OCI-LY7 (cell line): ENCODE data around the gene SIGMAR1. TPM values are rescaled to one million over a fixed set of nuclear protein-coding genes. Genes with fewer than 3 reads are reported as not detected.

ENCODE experiments used
- BruUV-seq: library from RNA; stranded (reverse); fragments of 400-500 nt; replicated peaks from 2 replicates; lab custom pipeline; 2021; lab: Mats Ljungman, UMichigan
- CTCF ChIA-PET: fragments of 300-600 bp; sonication (Branson Sonifier 250); formaldehyde crosslinking; loops from one replicate; lab custom pipeline; 2022; ENCODE audit warnings: antibody characterized with exemption; ENCODE audit not compliant: unreplicated experiment; lab: Charles Lee
- POLR2A ChIA-PET: fragments of 300-600 bp; sonication (Branson Sonifier 250); formaldehyde crosslinking; loops from one replicate; lab custom pipeline; 2022; ENCODE audit warnings: antibody characterized with exemption; lab: Charles Lee
- DNase-seq: peaks from one replicate; pipeline ENCODE4 v3.0.0-alpha.2; 2015; ENCODE audit warnings: low spot score
- H2AFZ ChIP-seq: fragments of 200-600 bp; sonication (generic), shearing (Covaris generic); 2 replicates; pipeline ENCODE4 v1.6.1; 2014; ENCODE audit warnings: mild to moderate bottlenecking, antibody characterized with exemption, low read length, moderate library complexity
- H3K27ac ChIP-seq: fragments of 200-600 bp; sonication (generic); 2 replicates; pipeline ENCODE4 v1.5.1; 2014; ENCODE audit warnings: mixed run types, low read depth, mild to moderate bottlenecking, moderate library complexity, low read length, inconsistent platforms; ENCODE audit not compliant: poor library complexity, severe bottlenecking
- H3K36me3 ChIP-seq: fragments of 200-600 bp; sonication (generic); 2 replicates; pipeline ENCODE4 v1.6.1; 2014; ENCODE audit warnings: mild to moderate bottlenecking, antibody characterized with exemption, low read length, moderate library complexity, mixed read lengths; ENCODE audit not compliant: insufficient read depth
- H3K4me1 ChIP-seq: fragments of 200-600 bp; sonication (generic); 2 replicates; pipeline ENCODE4 v1.5.1; 2014; ENCODE audit warnings: mild to moderate bottlenecking, low read length; ENCODE audit not compliant: insufficient read depth, poor library complexity, severe bottlenecking
- H3K4me2 ChIP-seq: fragments of 200-600 bp; sonication (generic); 2 replicates; pipeline ENCODE4 v1.6.1; 2014; ENCODE audit warnings: mild to moderate bottlenecking, low read length
- H3K4me3 ChIP-seq: fragments of 200-600 bp; sonication (generic); 2 replicates; pipeline ENCODE4 v1.5.1; 2014; ENCODE audit warnings: mild to moderate bottlenecking, low read depth, low read length; ENCODE audit not compliant: poor library complexity, severe bottlenecking
- H3K79me2 ChIP-seq: fragments of 200-600 bp; sonication (generic); 2 replicates; pipeline ENCODE4 v1.6.1; 2016; ENCODE audit warnings: low read depth, mild to moderate bottlenecking, low read length, moderate library complexity, mixed read lengths; ENCODE audit not compliant: insufficient read depth
- H3K9me2 ChIP-seq: fragments of 200-600 bp; sonication (generic); 2 replicates; pipeline ENCODE4 v1.6.1; 2016; ENCODE audit warnings: mild to moderate bottlenecking, low read length, mixed read lengths; ENCODE audit not compliant: insufficient read depth
- H3K9me3 ChIP-seq: fragments of 200-600 bp; sonication (generic); 2 replicates; pipeline ENCODE4 v1.6.1; 2014; ENCODE audit warnings: mild to moderate bottlenecking, mixed run types, low read length, mixed read lengths
- H4K20me1 ChIP-seq: fragments of 200-600 bp; sonication (generic); 2 replicates; pipeline ENCODE4 v1.6.1; 2014; ENCODE audit warnings: mild to moderate bottlenecking, antibody characterized with exemption, low read length, moderate library complexity, mixed read lengths; ENCODE audit not compliant: insufficient read depth
- CTCF ChIP-seq: fragments of 200-600 bp; sonication (generic); conservative IDR thresholded peaks from 2 replicates; pipeline ENCODE4 v1.5.1; 2014; ENCODE audit warnings: mild to moderate bottlenecking, antibody characterized with exemption, low read length, moderate library complexity, mixed read lengths
- EZH2phosphoT487 ChIP-seq: fragments of 200-600 bp; sonication (generic); IDR thresholded peaks from 2 replicates; pipeline ENCODE4 v1.6.1; 2018; ENCODE audit warnings: low read depth, borderline replicate concordance, mild to moderate bottlenecking, mixed run types, antibody characterized with exemption, low read length, moderate library complexity, mixed read lengths
- intact Hi-C: fragments of 100-400 bp; cut with micrococcal nuclease; formaldehyde crosslinking; loops from one replicate; pipeline ENCODE4 v1.10.0; 2022; ENCODE audit not compliant: unreplicated experiment
- total RNA-seq, 2 experiments: library from RNA; depleted of rRNA in 1 of 2; stranded (reverse); fragments of >200 nt in 1 of 2; shearing (Covaris generic) in 1 of 2; gene quantifications; 2 replicates each; pipeline ENCODE4 v1.2.3, GENCODE V29; 2014 to 2022

The SIGMAR1 gene
- total RNA-seq, 2 experiments from 2014 or later, result 103 to 110 TPM

GRCh38 chr9:34607331-34607730 is 30.3 kb downstream of the SIGMAR1 start:
- no TSS peak for BruUV-seq
- Histone ChIP-seq H3K4me3 (no peak overlapping the region), H3K9me2 (no peaks in the 10 kb centered on the region), H2AFZ (no peak overlapping the region), H3K4me2 (no peak overlapping the region), H3K4me1 (peaks cover 13% of the 10 kb centered on the region), H3K9me3 (no peaks in the 10 kb centered on the region), H3K36me3 (peaks cover 10% of the 10 kb centered on the region; the same call in 1 of the 2 replicates), H3K79me2 (peaks cover 11% of the 10 kb centered on the region; the same call in 1 of the 2 replicates), H4K20me1 (no peaks in the 10 kb centered on the region), H3K27ac (no peak overlapping the region)
- TF ChIP-seq EZH2phosphoT487, result no peak
- no peak for TF ChIP-seq CTCF
- ChIA-PET CTCF (no interaction called here), POLR2A (no interaction called here)
- intact Hi-C loops, result no loop called here
- no peak for DNase-seq

- POLR2A ChIA-PET, result interaction anchor here (0.5 kb wide), 1 partner anchor 436 kb away, joined by 4 read pairs; no protein-coding TSS in a partner anchor
- H4K20me1 ChIP-seq, result no peaks in the 10 kb centered on the region
- H3K4me3 ChIP-seq, result no peak overlapping the region
- H3K9me3 ChIP-seq, result no peaks in the 10 kb centered on the region
- H3K4me1 ChIP-seq, result peaks cover 11% of the 10 kb centered on the region
- BruUV-seq, result no TSS peak
- H3K4me2 ChIP-seq, result no peak overlapping the region
- CTCF ChIA-PET, result interaction anchor here (0.8 kb wide), 1 partner anchor 40 kb away, joined by 3 read pairs; no protein-coding TSS in a partner anchor
- peaks cover 11% of the 10 kb centered on the region; the same call in 1 of the 2 replicates for H3K79me2 ChIP-seq
- no peak overlapping the region for H2AFZ ChIP-seq
- intact Hi-C loops, result no loop called here
- peaks cover 10% of the 10 kb centered on the region; the same call in 1 of the 2 replicates for H3K36me3 ChIP-seq
- no peak for DNase-seq
- TF ChIP-seq CTCF, result no peak
- no peak for TF ChIP-seq EZH2phosphoT487
- no peaks in the 10 kb centered on the region for H3K9me2 ChIP-seq
- H3K27ac ChIP-seq, result no peak overlapping the region
Measured at GRCh38 chr9:34606905-34607304, 30.7 kb downstream of the SIGMAR1 start.

GRCh38 chr9:34606190-34606589 is 31.4 kb downstream of the SIGMAR1 start:
- Histone ChIP-seq H3K9me3 (no peaks in the 10 kb centered on the region), H3K4me3 (no peak overlapping the region), H3K9me2 (no peaks in the 10 kb centered on the region), H3K36me3 (peaks cover 10% of the 10 kb centered on the region; the same call in 1 of the 2 replicates), H2AFZ (no peak overlapping the region), H3K4me1 (peaks cover 9% of the 10 kb centered on the region), H3K4me2 (no peak overlapping the region), H3K79me2 (peaks cover 7% of the 10 kb centered on the region; the same call in 1 of the 2 replicates), H3K27ac (no peak overlapping the region), H4K20me1 (no peaks in the 10 kb centered on the region)
- no TSS peak for BruUV-seq
- no peak for DNase-seq
- POLR2A ChIA-PET, result interaction anchor here (0.5 to 1.5 kb wide), 2 partner anchors 31 to 435 kb away, joined by 3 to 4 read pairs; partner anchors contain the start of gene SIGMAR1
- TF ChIP-seq EZH2phosphoT487 (no peak), CTCF (no peak)
- intact Hi-C loops, result no loop called here
- CTCF ChIA-PET, result interaction anchor here (0.8 kb wide), 1 partner anchor 41 kb away, joined by 3 read pairs; no protein-coding TSS in a partner anchor
